B cell (primary cell): ENCODE results near the gene COL2A1. TPM values are rescaled to one million over a fixed set of nuclear protein-coding genes. Genes with fewer than 3 reads are reported as not detected.

Experiments
- ATAC-seq: fragments of 200-7000 bp; cut with Tn5 transposase; one replicate; pipeline ENCODE4 v1.10.0; 2021; ENCODE audit warnings: low read depth, mild to moderate bottlenecking, moderate number of reproducible peaks, moderate library complexity
- CTCF ChIA-PET: fragments of 350-600 bp; sonication (Branson Sonifier 250); formaldehyde crosslinking; loops from one replicate; lab custom pipeline; 2021; ENCODE audit warnings: antibody characterized with exemption, inconsistent platforms; lab: Charles Lee
- POLR2A ChIA-PET: fragments of 350-600 bp; sonication (Branson Sonifier 250); formaldehyde crosslinking; loops from one replicate; lab custom pipeline; 2021; ENCODE audit warnings: antibody characterized with exemption; lab: Charles Lee
- DNase-seq: peaks from one replicate; pipeline ENCODE4 v3.0.0; 2013
- H2AFZ ChIP-seq: 2 replicates; pipeline ENCODE4 v1.6.1; 2012; ENCODE audit warnings: mild to moderate bottlenecking, low read depth, low read length; ENCODE audit not compliant: insufficient read depth, poor library complexity, severe bottlenecking
- H3K27ac ChIP-seq, 2 donors: 1 replicate in 1 of 2; 2 replicates in 1 of 2; pipeline ENCODE4 v1.5.1; 2012 to 2013; ENCODE audit warnings: low read length in 2 of 2, mild to moderate bottlenecking in 2 of 2, moderate library complexity in 1 of 2
- H3K27me3 ChIP-seq, 4 experiments: fragments of 200-600 bp in 1 of 4; sonication (generic) in 1 of 4; replicated peaks in 1 of 4; 1 replicate in 2 of 4; 2 replicates in 2 of 4; pipeline versions ENCODE4 v1.6.1 to v1.7.0; 2013 to 2016; ENCODE audit warnings: low read length in 3 of 4, mild to moderate bottlenecking in 2 of 4, mixed read lengths in 1 of 4, moderate library complexity in 1 of 4; ENCODE audit not compliant: insufficient read depth in 4 of 4, control insufficient read depth in 3 of 4; ENCODE audit errors: control extremely low read depth in 1 of 4
- H3K36me3 ChIP-seq, 2 experiments: replicated peaks in 1 of 2; 1 replicate in 1 of 2; 2 replicates in 1 of 2; pipeline versions ENCODE4 v1.6.1 to v1.7.1; 2013; ENCODE audit warnings: low read length in 1 of 2; ENCODE audit not compliant: insufficient read depth in 2 of 2, control insufficient read depth in 1 of 2; ENCODE audit errors: control extremely low read depth in 1 of 2, extremely low read depth in 1 of 2
- H3K4me1 ChIP-seq, 2 donors: fragments of 200-600 bp in 1 of 2; sonication (generic) in 1 of 2; 1 replicate in 1 of 2; 2 replicates in 1 of 2; pipeline versions ENCODE4 v1.5.1 to v1.6.1; 2013 to 2017; ENCODE audit warnings: low read length in 2 of 2; ENCODE audit not compliant: control insufficient read depth in 2 of 2, insufficient read depth in 2 of 2
- H3K4me2 ChIP-seq: replicated peaks from 2 replicates; pipeline ENCODE3; 2012; ENCODE audit warnings: mild to moderate bottlenecking, low read depth, low read length; ENCODE audit not compliant: poor library complexity, severe bottlenecking
- H3K4me3 ChIP-seq, 5 experiments: fragments of 200-600 bp in 1 of 5; sonication (generic) in 1 of 5; 1 replicate in 3 of 5; 2 replicates in 2 of 5; pipeline versions ENCODE4 v1.5.1 to v1.7.0; 2011 to 2016; ENCODE audit warnings: low read length in 4 of 5, mild to moderate bottlenecking in 4 of 5, low read depth in 2 of 5, control low read depth in 1 of 5, moderate library complexity in 1 of 5; ENCODE audit not compliant: insufficient read depth in 1 of 5; ENCODE audit errors: control extremely low read depth in 1 of 5, extremely low read depth in 1 of 5
- H3K79me2 ChIP-seq: fragments of 200-600 bp; sonication (generic); one replicate; pipeline ENCODE4 v1.6.0; 2016; ENCODE audit warnings: low read length; ENCODE audit not compliant: control insufficient read depth, insufficient read depth
- H3K9ac ChIP-seq: fragments of 200-600 bp; sonication (generic); 2 replicates; pipeline ENCODE4 v1.6.1; 2017; ENCODE audit warnings: mild to moderate bottlenecking, low read length, moderate library complexity
- H3K9me3 ChIP-seq, 3 donors: one replicate each; pipeline versions ENCODE4 v1.6.1 to v1.7.1; 2013; ENCODE audit warnings: low read length in 2 of 3; ENCODE audit not compliant: control insufficient read depth in 2 of 3, insufficient read depth in 1 of 3; ENCODE audit errors: control extremely low read depth in 1 of 3
- H4K20me1 ChIP-seq: 2 replicates; pipeline ENCODE4 v1.6.0; 2012; ENCODE audit warnings: mild to moderate bottlenecking, low read length; ENCODE audit not compliant: insufficient read depth, control insufficient read depth, poor library complexity, severe bottlenecking
- H3K27ac Mint-ChIP-seq: one replicate; pipeline ENCODE4 v1.8.0; 2021; ENCODE audit warnings: mixed read lengths
- H3K27me3 Mint-ChIP-seq: one replicate; pipeline ENCODE4 v1.8.0; 2021; ENCODE audit warnings: mixed read lengths
- H3K4me1 Mint-ChIP-seq: one replicate; pipeline ENCODE4 v1.8.0; 2021; ENCODE audit warnings: mixed read lengths
- H3K4me3 Mint-ChIP-seq: one replicate; pipeline ENCODE4 v1.8.0; 2021; ENCODE audit warnings: mixed read lengths
- H3K9me3 Mint-ChIP-seq: one replicate; pipeline ENCODE4 v1.8.0; 2022; ENCODE audit warnings: mixed read lengths; ENCODE audit not compliant: insufficient read depth
- EZH2 ChIP-seq: IDR thresholded peaks from 2 replicates; pipeline ENCODE4 v1.6.1; 2012; ENCODE audit warnings: borderline replicate concordance, low read depth, mild to moderate bottlenecking, moderate library complexity, low read length; ENCODE audit not compliant: insufficient read depth, poor library complexity, severe bottlenecking
- WGBS: methylation state at CpG from one replicate; pipeline ENCODE4 v1.1.5; 2013; ENCODE audit warnings: missing lambda C conversion rate; ENCODE audit not compliant: insufficient coverage; 5-methylcytosine and 5-hydroxymethylcytosine counted together
- intact Hi-C: fragments of 100-400 bp; cut with micrococcal nuclease; formaldehyde crosslinking; loops from one replicate; pipeline ENCODE4 v1.10.0; 2022
- polyA plus RNA-seq: library from polyadenylated mRNA; depleted of rRNA; stranded (reverse); fragments of >200 nt; gene quantifications from 2 replicates; pipeline ENCODE4 v1.2.3, GENCODE V29; 2012
- total RNA-seq, 2 donors: library from RNA; stranded (reverse); fragments of 120-200 nt in 1 of 2; gene quantifications; 1 replicate in 1 of 2; 2 replicates in 1 of 2; pipeline versions ENCODE4 v1.2.3 to v1.2.4, GENCODE V29; 2013 to 2022
- TF ChIP-seq, protein P1 (sequence below): fragments of 200-600 bp; IDR thresholded peaks from one replicate; pipeline ENCODE4 v1.8.0; 2022; ENCODE audit warnings: antibody characterized with exemption, mild to moderate bottlenecking

Gene COL2A1
- total and polyA plus RNA-seq, 2 donors (not counting 1 experiment from before 2014, with no cell fraction given) = not detected

- H3K27ac Mint-ChIP-seq = no peak overlapping the region
- Histone ChIP-seq H3K9me3 (peaks cover 0 to 12% (median 0%) of the 10 kb centered on the region in 3 donors), H3K27me3 (peaks cover 0 to 75% (median 47%) of the 10 kb centered on the region in 4 experiments), H3K4me2 (no peak overlapping the region), H3K36me3 (no peaks in the 10 kb centered on the region), H2AFZ (no peak overlapping the region), H3K4me3 (no peak overlapping the region), H3K4me1 (peaks cover 16% of the 10 kb centered on the region in 2 donors), H4K20me1 (no peaks in the 10 kb centered on the region), H3K79me2 (no peaks in the 10 kb centered on the region), H3K9ac (no peak overlapping the region), H3K27ac (no peak overlapping the region)
- intact Hi-C loops = no loop called here
- H3K9me3 Mint-ChIP-seq = no peaks in the 10 kb centered on the region
- DNase-seq = no peak
- ChIA-PET POLR2A (no interaction called here), CTCF (no interaction called here)
- peaks cover 65% of the 10 kb centered on the region for H3K27me3 Mint-ChIP-seq
- TF ChIP-seq, protein P1, sequence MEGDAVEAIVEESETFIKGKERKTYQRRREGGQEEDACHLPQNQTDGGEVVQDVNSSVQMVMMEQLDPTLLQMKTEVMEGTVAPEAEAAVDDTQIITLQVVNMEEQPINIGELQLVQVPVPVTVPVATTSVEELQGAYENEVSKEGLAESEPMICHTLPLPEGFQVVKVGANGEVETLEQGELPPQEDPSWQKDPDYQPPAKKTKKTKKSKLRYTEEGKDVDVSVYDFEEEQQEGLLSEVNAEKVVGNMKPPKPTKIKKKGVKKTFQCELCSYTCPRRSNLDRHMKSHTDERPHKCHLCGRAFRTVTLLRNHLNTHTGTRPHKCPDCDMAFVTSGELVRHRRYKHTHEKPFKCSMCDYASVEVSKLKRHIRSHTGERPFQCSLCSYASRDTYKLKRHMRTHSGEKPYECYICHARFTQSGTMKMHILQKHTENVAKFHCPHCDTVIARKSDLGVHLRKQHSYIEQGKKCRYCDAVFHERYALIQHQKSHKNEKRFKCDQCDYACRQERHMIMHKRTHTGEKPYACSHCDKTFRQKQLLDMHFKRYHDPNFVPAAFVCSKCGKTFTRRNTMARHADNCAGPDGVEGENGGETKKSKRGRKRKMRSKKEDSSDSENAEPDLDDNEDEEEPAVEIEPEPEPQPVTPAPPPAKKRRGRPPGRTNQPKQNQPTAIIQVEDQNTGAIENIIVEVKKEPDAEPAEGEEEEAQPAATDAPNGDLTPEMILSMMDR = no peak
- no peak for TF ChIP-seq EZH2
- H3K4me1 Mint-ChIP-seq = peaks cover 13% of the 10 kb centered on the region
- ATAC-seq = no peak
- H3K4me3 Mint-ChIP-seq = no peak overlapping the region
- 60% methylated on average over 2 of the region's 3 CpGs for WGBS
These were observed 7.0 kb downstream of the COL2A1 start for GRCh38 chr12:47997321-47997720.

DNA sequence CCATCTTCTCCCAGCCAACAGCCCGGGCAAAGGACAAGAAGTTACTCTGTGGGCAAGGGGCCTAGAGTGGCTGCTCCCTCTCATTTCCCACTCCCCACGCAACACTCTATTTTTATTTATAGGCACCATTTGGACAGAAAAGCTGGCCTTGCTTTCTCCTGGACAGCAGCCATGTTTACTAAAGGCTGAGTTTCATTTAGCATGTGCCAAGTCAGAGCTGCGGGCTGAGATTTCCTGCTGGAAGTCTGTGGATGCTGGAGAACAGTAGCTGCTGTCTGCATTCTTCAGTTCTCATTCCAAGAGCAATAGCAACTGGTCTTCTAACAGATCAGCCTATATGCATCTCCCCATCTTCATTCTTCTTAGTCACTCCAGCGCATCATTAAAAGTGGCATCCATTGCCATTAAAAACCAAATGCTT, 8.3 kb downstream of the COL2A1 start:
- Histone ChIP-seq H3K36me3 (no peaks in the 10 kb centered on the region), H3K4me3 (no peak overlapping the region), H3K79me2 (no peaks in the 10 kb centered on the region), H3K9me3 (peaks cover 0 to 8% (median 0%) of the 10 kb centered on the region in 3 donors), H2AFZ (no peak overlapping the region), H3K4me1 (peaks cover 6 to 16% of the 10 kb centered on the region in 2 donors), H3K4me2 (no peak overlapping the region), H3K27me3 (peaks cover 0 to 61% (median 36%) of the 10 kb centered on the region in 4 experiments), H3K9ac (no peak overlapping the region), H3K27ac (no peak overlapping the region), H4K20me1 (no peaks in the 10 kb centered on the region)
- DNase-seq (no peak), ATAC-seq (no peak)
- ChIA-PET CTCF (interaction anchor here (0.7 kb wide), 1 partner anchor 178 kb away, joined by 3 read pairs; no protein-coding TSS in a partner anchor), POLR2A (no interaction called here)
- intact Hi-C loops = no loop called here
- Mint-ChIP-seq H3K27me3 (peaks cover 54% of the 10 kb centered on the region), H3K9me3 (no peaks in the 10 kb centered on the region), H3K27ac (no peak overlapping the region), H3K4me1 (peaks cover 8% of the 10 kb centered on the region), H3K4me3 (no peak overlapping the region)
- WGBS = 92% methylated on average over 2 of the region's 4 CpGs
- TF ChIP-seq EZH2 = no peak
- TF ChIP-seq, protein P1 = no peak
